SK-N-MC (cell line): ENCODE results near the gene PCBP3.
"Not testable (repeated sequence)": the region's sequence is repeated elsewhere in the genome, so short reads cannot be mapped to it uniquely, and the experiment has no call there.

ENCODE experiments used
- DNase-seq: peaks from one replicate; pipeline ENCODE4 v3.0.0-alpha.2; 2011; ENCODE audit warnings: low read depth, low spot score
- H3K27ac ChIP-seq: fragments of 200-600 bp; sonication (generic); 2 replicates; pipeline ENCODE4 v1.5.1; 2016; ENCODE audit warnings: mixed run types
- H3K36me3 ChIP-seq: fragments of 200-600 bp; sonication (generic); 2 replicates; pipeline ENCODE4 v1.6.1; 2017; ENCODE audit warnings: antibody characterized with exemption, low read length, mixed read lengths; ENCODE audit not compliant: insufficient read depth
- H3K4me3 ChIP-seq: fragments of 200-600 bp; sonication (generic); 2 replicates; pipeline ENCODE4 v1.5.1; 2016
- H3K9ac ChIP-seq: fragments of 200-600 bp; sonication (generic); 2 replicates; pipeline ENCODE4 v1.8.0; 2017; ENCODE audit warnings: mixed run types, mixed read lengths; ENCODE audit not compliant: insufficient read length
- H3K9me3 ChIP-seq: fragments of 200-600 bp; sonication (generic); 2 replicates; pipeline ENCODE4 v1.6.1; 2017; ENCODE audit warnings: low read depth, mild to moderate bottlenecking, antibody characterized with exemption, low read length, moderate library complexity, mixed read lengths
- EZH2 ChIP-seq: fragments of 200-600 bp; sonication (generic); IDR thresholded peaks from one replicate; pipeline ENCODE4 v1.6.1; 2017; ENCODE audit warnings: antibody characterized with exemption
- FOXP2 ChIP-seq: optimal IDR thresholded peaks from 2 replicates; pipeline ENCODE3; 2011; ENCODE audit warnings: mild to moderate bottlenecking, moderate library complexity; ENCODE audit not compliant: insufficient read depth; ENCODE audit errors: extremely low read length, control extremely low read depth
- POLR2AphosphoS5 ChIP-seq: IDR thresholded peaks from 2 replicates; pipeline ENCODE4 v1.6.1; 2012; ENCODE audit warnings: mild to moderate bottlenecking, low read depth, low read length, borderline replicate concordance

Gene PCBP3

GRCh38 chr21:45804809-45805313 lies 161.3 kb downstream of the PCBP3 start:
- no peak for DNase-seq
- H3K4me3 ChIP-seq = no peak overlapping the region
- TF ChIP-seq EZH2 = no peak
- TF ChIP-seq FOXP2 = no peak
- no peak for TF ChIP-seq POLR2AphosphoS5
- no peak overlapping the region for H3K27ac ChIP-seq
- H3K36me3 ChIP-seq = no peaks in the 10 kb centered on the region
- H3K9ac ChIP-seq = no peak overlapping the region
- H3K9me3 ChIP-seq = no peaks in the 10 kb centered on the region

- H3K4me3 ChIP-seq = no peak overlapping the region
- DNase-seq = no peak
- no peaks in the 10 kb centered on the region for H3K36me3 ChIP-seq
- no peak overlapping the region for H3K9ac ChIP-seq
- TF ChIP-seq EZH2 = no peak
- TF ChIP-seq POLR2AphosphoS5 = no peak
- TF ChIP-seq FOXP2 = no peak
- H3K9me3 ChIP-seq = no peaks in the 10 kb centered on the region
- H3K27ac ChIP-seq = no peak overlapping the region
These were observed 161.8 kb downstream of the PCBP3 start for GRCh38 chr21:45805321-45805720.

GRCh38 chr21:45806042-45806441 lies 162.5 kb downstream of the PCBP3 start:
- Histone ChIP-seq H3K9ac (no peak overlapping the region), H3K4me3 (no peak overlapping the region), H3K9me3 (no peaks in the 10 kb centered on the region), H3K27ac (no peak overlapping the region), H3K36me3 (no peaks in the 10 kb centered on the region)
- TF ChIP-seq POLR2AphosphoS5 = no peak
- DNase-seq = no peak

GRCh38 chr21:45808663-45809062 lies 165.1 kb downstream of the PCBP3 start:
- not testable (repeated sequence) for H3K36me3 ChIP-seq, H3K9ac ChIP-seq, H3K27ac ChIP-seq, DNase-seq, H3K4me3 ChIP-seq, H3K9me3 ChIP-seq

GRCh38 chr21:45809421-45809820 lies 165.9 kb downstream of the PCBP3 start:
- Histone ChIP-seq H3K9me3 (no peaks in the 10 kb centered on the region), H3K36me3 (no peaks in the 10 kb centered on the region), H3K27ac (no peak overlapping the region), H3K4me3 (no peak overlapping the region), H3K9ac (no peak overlapping the region)
- no peak for TF ChIP-seq FOXP2
- no peak for TF ChIP-seq POLR2AphosphoS5
- no peak for DNase-seq

GRCh38 chr21:45811136-45811535 lies 167.6 kb downstream of the PCBP3 start:
- DNase-seq = no peak
- Histone ChIP-seq H3K9ac (no peak overlapping the region), H3K9me3 (no peaks in the 10 kb centered on the region), H3K36me3 (no peaks in the 10 kb centered on the region), H3K4me3 (no peak overlapping the region), H3K27ac (no peak overlapping the region)
- TF ChIP-seq POLR2AphosphoS5 (no peak), EZH2 (no peak), FOXP2 (no peak)

GRCh38 chr21:45814210-45814940 lies 170.8 kb downstream of the PCBP3 start:
- not testable (repeated sequence) for DNase-seq, H3K9ac ChIP-seq, H3K9me3 ChIP-seq, H3K27ac ChIP-seq, H3K36me3 ChIP-seq, H3K4me3 ChIP-seq

GRCh38 chr21:45815781-45816180 lies 172.3 kb downstream of the PCBP3 start:
- not testable (repeated sequence) for H3K4me3 ChIP-seq, H3K9me3 ChIP-seq, H3K9ac ChIP-seq, DNase-seq, H3K27ac ChIP-seq, H3K36me3 ChIP-seq

GRCh38 chr21:45816794-45817193 lies 173.3 kb downstream of the PCBP3 start:
- Histone ChIP-seq H3K9ac (no peak overlapping the region), H3K36me3 (no peaks in the 10 kb centered on the region), H3K9me3 (no peaks in the 10 kb centered on the region), H3K4me3 (no peak overlapping the region), H3K27ac (no peak overlapping the region)
- no peak for TF ChIP-seq POLR2AphosphoS5
- no peak for TF ChIP-seq FOXP2
- no peak for TF ChIP-seq EZH2
- no peak for DNase-seq

GRCh38 chr21:45817345-45817744 lies 173.8 kb downstream of the PCBP3 start:
- TF ChIP-seq EZH2 (no peak), POLR2AphosphoS5 (no peak), FOXP2 (no peak)
- Histone ChIP-seq H3K36me3 (no peaks in the 10 kb centered on the region), H3K9me3 (no peaks in the 10 kb centered on the region), H3K27ac (no peak overlapping the region), H3K9ac (no peak overlapping the region), H3K4me3 (no peak overlapping the region)
- no peak for DNase-seq
